Liver (tissue), 2 donors: ENCODE data around the gene ARHGAP12.

Source experiments
- CTCF ChIP-seq: fragments of 150-350 bp; IDR thresholded peaks from 2 replicates; pipeline ENCODE4 v1.5.1; 2017; ENCODE audit warnings: improper control_type of control experiment, low read depth, low read length; ENCODE audit not compliant: missing input control
- YY1 ChIP-seq: IDR thresholded peaks from 2 replicates; pipeline ENCODE4 v1.6.1; 2016; ENCODE audit warnings: antibody characterized with exemption, mild to moderate bottlenecking
- donor health status: healthy.

GRCh38 chr10:31756101-31756728 lies 172.4 kb downstream of the ARHGAP12 start:
- no peak for TF ChIP-seq CTCF
- no peak for TF ChIP-seq YY1
